IMR-90 (cell line): ENCODE results near the gene REPS2. TPM values are rescaled to one million over a fixed set of nuclear protein-coding genes. Genes with fewer than 3 reads are reported as not detected.

ENCODE experiments used
- ATAC-seq: fragments of 200-7000 bp; cut with Tn5 transposase; 2 replicates; pipeline ENCODE4 v1.9.1; 2020; ENCODE audit warnings: low read depth, mild to moderate bottlenecking, moderate library complexity
- BruUV-seq: library from RNA; stranded (reverse); fragments of 400-500 nt; replicated peaks from 2 replicates; lab custom pipeline; 2021; lab: Mats Ljungman, UMichigan
- CTCF ChIA-PET: fragments of 300-600 bp; formaldehyde crosslinking; extraction: SDS; loops from one replicate; lab custom pipeline; 2021; ENCODE audit warnings: antibody characterized with exemption; lab: Yijun Ruan, JAX
- POLR2A ChIA-PET: fragments of 300-600 bp; sonication (Branson Sonifier 250); formaldehyde crosslinking; loops from one replicate; lab custom pipeline; 2022; ENCODE audit warnings: antibody characterized with exemption; ENCODE audit not compliant: unreplicated experiment; lab: Charles Lee
- DNase-seq: peaks from one replicate; pipeline ENCODE4 v3.0.0; 2013
- H2AFZ ChIP-seq: replicated peaks from 2 replicates; pipeline ENCODE3; 2013; ENCODE audit warnings: low read length, mild to moderate bottlenecking; ENCODE audit not compliant: poor library complexity
- H2AK5ac ChIP-seq: 2 replicates; pipeline ENCODE4 v1.6.1; 2013; ENCODE audit warnings: low read depth, low read length, inconsistent platforms
- H2AK9ac ChIP-seq: replicated peaks from 2 replicates; pipeline ENCODE3; 2013; ENCODE audit warnings: mild to moderate bottlenecking, low read depth, low read length, moderate library complexity; ENCODE audit not compliant: poor library complexity
- H2BK120ac ChIP-seq: 2 replicates; pipeline ENCODE4 v1.6.1; 2013; ENCODE audit warnings: low read depth, low read length, inconsistent platforms
- H2BK15ac ChIP-seq: 3 replicates; pipeline ENCODE4 v1.6.1; 2013; ENCODE audit warnings: low read depth, low read length, inconsistent platforms
- H2BK20ac ChIP-seq: 2 replicates; pipeline ENCODE4 v1.6.1; 2013; ENCODE audit warnings: low read depth, mild to moderate bottlenecking, inconsistent platforms, low read length, moderate library complexity
- H2BK5ac ChIP-seq: 2 replicates; pipeline ENCODE4 v1.6.1; 2013; ENCODE audit warnings: mild to moderate bottlenecking, low read depth, low read length, inconsistent platforms; ENCODE audit not compliant: poor library complexity, severe bottlenecking
- H3K14ac ChIP-seq: replicated peaks from 2 replicates; pipeline ENCODE4 v1.6.1; 2013; ENCODE audit warnings: low read depth, low read length, inconsistent platforms
- H3K18ac ChIP-seq: 2 replicates; pipeline ENCODE4 v1.6.1; 2013; ENCODE audit warnings: low read depth, low read length, control low read depth
- H3K23ac ChIP-seq: 2 replicates; pipeline ENCODE4 v1.6.1; 2013; ENCODE audit warnings: low read depth, low read length, inconsistent platforms
- H3K27ac ChIP-seq: 2 replicates; pipeline ENCODE4 v1.5.1; 2013; ENCODE audit warnings: mild to moderate bottlenecking, control low read depth, low read length; ENCODE audit not compliant: insufficient read depth
- H3K27me3 ChIP-seq: 2 replicates; pipeline ENCODE4 v1.6.1; 2013; ENCODE audit warnings: low read length; ENCODE audit not compliant: control insufficient read depth, insufficient read depth
- H3K36me3 ChIP-seq: 2 replicates; pipeline ENCODE4 v1.6.1; 2013; ENCODE audit warnings: low read length, mixed read lengths; ENCODE audit not compliant: control insufficient read depth, insufficient read depth
- H3K4ac ChIP-seq: 2 replicates; pipeline ENCODE4 v1.6.1; 2013; ENCODE audit warnings: low read depth, low read length, inconsistent platforms
- H3K4me1 ChIP-seq: 2 replicates; pipeline ENCODE4 v1.6.1; 2013; ENCODE audit warnings: low read length, mixed read lengths; ENCODE audit not compliant: control insufficient read depth, insufficient read depth
- H3K4me2 ChIP-seq: 2 replicates; pipeline ENCODE4 v1.6.1; 2013; ENCODE audit warnings: low read depth, mild to moderate bottlenecking, control low read depth, low read length, moderate library complexity
- H3K4me3 ChIP-seq: 2 replicates; pipeline ENCODE4 v1.5.1; 2013; ENCODE audit warnings: low read depth, mild to moderate bottlenecking, control low read depth, low read length, moderate library complexity; ENCODE audit not compliant: insufficient read depth
- H3K56ac ChIP-seq: 2 replicates; pipeline ENCODE4 v1.6.1; 2013; ENCODE audit warnings: low read length, inconsistent platforms; ENCODE audit not compliant: insufficient read depth; ENCODE audit errors: extremely low read depth
- H3K79me1 ChIP-seq, 2 experiments: 2 replicates each; pipeline ENCODE4 v1.6.1; 2013; ENCODE audit warnings: low read length in 2 of 2, inconsistent platforms in 1 of 2, low read depth in 1 of 2
- H3K9ac ChIP-seq: 2 replicates; pipeline ENCODE4 v1.6.1; 2013; ENCODE audit warnings: low read depth, low read length, control low read depth
- H3K9me1 ChIP-seq: 2 replicates; pipeline ENCODE4 v1.6.1; 2013; ENCODE audit warnings: low read length, inconsistent platforms; ENCODE audit not compliant: insufficient read depth
- H3K9me3 ChIP-seq: 2 replicates; pipeline ENCODE4 v1.6.1; 2013; ENCODE audit warnings: low read length; ENCODE audit not compliant: control insufficient read depth, insufficient read depth
- H4K20me1 ChIP-seq: 2 replicates; pipeline ENCODE4 v1.6.1; 2013; ENCODE audit warnings: low read length, inconsistent platforms; ENCODE audit not compliant: insufficient read depth
- H4K5ac ChIP-seq: 2 replicates; pipeline ENCODE4 v1.6.1; 2013; ENCODE audit warnings: mild to moderate bottlenecking, low read depth, low read length, control low read depth
- H4K8ac ChIP-seq, 2 experiments: 2 replicates each; pipeline ENCODE4 v1.6.1; 2013; ENCODE audit warnings: low read depth in 2 of 2, low read length in 2 of 2, control low read depth in 1 of 2, inconsistent platforms in 1 of 2
- H4K91ac ChIP-seq: 2 replicates; pipeline ENCODE4 v1.6.1; 2013; ENCODE audit warnings: low read depth, low read length, inconsistent platforms; ENCODE audit not compliant: insufficient read depth
- BHLHE40 ChIP-seq: fragments of 150-350 bp; IDR thresholded peaks from 2 replicates; pipeline ENCODE4 v1.6.1; 2016; ENCODE audit warnings: mild to moderate bottlenecking, low read depth, low read length
- CEBPB ChIP-seq: IDR thresholded peaks from 2 replicates; pipeline ENCODE4 v1.6.1; 2012; ENCODE audit warnings: low read depth, low read length, improper control_type of control experiment
- CHD1 ChIP-seq: IDR thresholded peaks from 2 replicates; pipeline ENCODE4 v1.6.1; 2012; ENCODE audit warnings: low read depth, low read length, improper control_type of control experiment
- CTCF ChIP-seq: conservative IDR thresholded peaks from 2 replicates; pipeline ENCODE4 v1.5.1; 2012; ENCODE audit warnings: mild to moderate bottlenecking, low read depth, low read length, improper control_type of control experiment
- ELK1 ChIP-seq: fragments of 150-350 bp; IDR thresholded peaks from 2 replicates; pipeline ENCODE4 v1.6.1; 2016; ENCODE audit warnings: low read depth, mild to moderate bottlenecking, low read length, moderate library complexity, borderline replicate concordance
- FOS ChIP-seq: fragments of 150-350 bp; IDR thresholded peaks from 2 replicates; pipeline ENCODE4 v1.6.1; 2016; ENCODE audit warnings: low read depth, low read length
- MAFK ChIP-seq: IDR thresholded peaks from 2 replicates; pipeline ENCODE4 v1.6.1; 2012; ENCODE audit warnings: low read depth, low read length, improper control_type of control experiment
- MAZ ChIP-seq: IDR thresholded peaks from 2 replicates; pipeline ENCODE4 v1.6.1; 2012; ENCODE audit warnings: low read depth, mild to moderate bottlenecking, low read length, improper control_type of control experiment, moderate library complexity, borderline replicate concordance
- MXI1 ChIP-seq: IDR thresholded peaks from 2 replicates; pipeline ENCODE4 v1.6.1; 2012; ENCODE audit warnings: low read depth, mild to moderate bottlenecking, low read length, moderate library complexity, borderline replicate concordance
- NFE2L2 ChIP-seq: fragments of 150-350 bp; IDR thresholded peaks from 2 replicates; pipeline ENCODE4 v1.6.1; 2016; ENCODE audit warnings: low read depth, mild to moderate bottlenecking, low read length
- POLR2A ChIP-seq: IDR thresholded peaks from 2 replicates; pipeline ENCODE4 v1.6.1; 2012; ENCODE audit warnings: mild to moderate bottlenecking, low read depth, low read length
- RAD21 ChIP-seq: IDR thresholded peaks from 2 replicates; pipeline ENCODE4 v1.6.1; 2012; ENCODE audit warnings: low read length, improper control_type of control experiment
- RCOR1 ChIP-seq: IDR thresholded peaks from 2 replicates; pipeline ENCODE4 v1.6.1; 2012; ENCODE audit warnings: mild to moderate bottlenecking, low read length, improper control_type of control experiment; ENCODE audit not compliant: insufficient replicate concordance
- RFX5 ChIP-seq: IDR thresholded peaks from 2 replicates; pipeline ENCODE4 v1.8.0; 2012; ENCODE audit warnings: low read depth, mild to moderate bottlenecking, low read length, moderate library complexity
- SMC3 ChIP-seq: fragments of 150-350 bp; IDR thresholded peaks from 2 replicates; pipeline ENCODE4 v1.6.1; 2016; ENCODE audit warnings: low read depth, mild to moderate bottlenecking, antibody characterized with exemption, low read length, moderate library complexity
- USF2 ChIP-seq: fragments of 150-350 bp; IDR thresholded peaks from 2 replicates; pipeline ENCODE4 v1.6.1; 2017; ENCODE audit warnings: mild to moderate bottlenecking, antibody characterized with exemption, low read length, low read depth
- WGBS, 2 experiments: methylation state at CpG; one replicate each; pipeline versions ENCODE4 v1.1.5 to v1.1.7; 2013; ENCODE audit warnings: missing lambda C conversion rate in 2 of 2; ENCODE audit not compliant: insufficient read length in 1 of 2; ENCODE audit errors: extremely low coverage in 2 of 2; 5-methylcytosine and 5-hydroxymethylcytosine counted together
- dilution Hi-C: fragments of 300-500 bp; cut with HindIII; formaldehyde crosslinking; loops from one replicate; pipeline ENCODE4 v1.14.3; 2018; ENCODE audit warnings: low sequenced_read_pairs; ENCODE audit not compliant: unreplicated experiment
- in situ Hi-C: fragments of 300-500 bp; cut with MboI; formaldehyde crosslinking; loops from 3 replicates; pipeline ENCODE4 v1.14.3; 2019; ENCODE audit warnings: low sequenced_read_pairs, inconsistent platforms, mixed read lengths
- intact Hi-C: fragments of 100-400 bp; cut with micrococcal nuclease; formaldehyde crosslinking; loops from 2 replicates; pipeline ENCODE4 v1.10.0; 2022
- polyA plus RNA-seq, 3 experiments: library from polyadenylated mRNA; depleted of rRNA; stranded (reverse); fragments of >200 nt; gene quantifications; 2 replicates each; pipeline ENCODE4 v1.2.3, GENCODE V29; 2012; ENCODE audit warnings: low replicate concordance in 1 of 3
- total RNA-seq: library from RNA; depleted of rRNA; stranded (reverse); fragments of >200 nt; gene quantifications from 2 replicates; pipeline ENCODE4 v1.2.3, GENCODE V29; 2012

REPS2 gene
- total and polyA plus RNA-seq, 2 of the 4 experiments (the other 2 are of a cell fraction) = 0.02 to 0.18 TPM

- H4K5ac ChIP-seq = no peak overlapping the region
- no peak overlapping the region for H4K8ac ChIP-seq
- dilution Hi-C loops (no loop called here), in situ Hi-C loops (no loop called here), intact Hi-C loops (no loop called here)
- H3K27ac ChIP-seq = no peak overlapping the region
- H2BK5ac ChIP-seq = no peak overlapping the region
- no peaks in the 10 kb centered on the region for H3K79me1 ChIP-seq
- no peak for TF ChIP-seq RAD21
- TF ChIP-seq RCOR1 = no peak
- TF ChIP-seq FOS = no peak
- TF ChIP-seq MXI1 = no peak
- TF ChIP-seq MAZ = no peak
- TF ChIP-seq CTCF = no peak
- TF ChIP-seq SMC3 = no peak
- TF ChIP-seq NFE2L2 = no peak
- no peak for TF ChIP-seq CHD1
- no peak for TF ChIP-seq RFX5
- TF ChIP-seq POLR2A = no peak
- TF ChIP-seq USF2 = no peak
- no peak for TF ChIP-seq MAFK
- no peak for TF ChIP-seq CEBPB
- no peak for TF ChIP-seq ELK1
- no peak for TF ChIP-seq BHLHE40
- H4K91ac ChIP-seq = no peak overlapping the region
- DNase-seq (no peak), ATAC-seq (no peak)
- no peaks in the 10 kb centered on the region for H4K20me1 ChIP-seq
- H3K4me2 ChIP-seq = no peak overlapping the region
- no TSS peak for BruUV-seq
- H2BK20ac ChIP-seq = no peak overlapping the region
- ChIA-PET CTCF (no interaction called here), POLR2A (no interaction called here)
- H2AK5ac ChIP-seq = no peak overlapping the region
- H3K14ac ChIP-seq = no peak overlapping the region
- H3K23ac ChIP-seq = no peak overlapping the region
- H3K4me1 ChIP-seq = no peaks in the 10 kb centered on the region
- no CpG with 5 or more reads among the region's 4 CpGs for WGBS, 2 experiments
- no peak overlapping the region for H3K18ac ChIP-seq
- no peaks in the 10 kb centered on the region for H3K9me3 ChIP-seq
- no peak overlapping the region for H3K4me3 ChIP-seq
- no peak overlapping the region for H2BK15ac ChIP-seq
- no peak overlapping the region for H2AK9ac ChIP-seq
- no peak overlapping the region for H3K56ac ChIP-seq
- peaks cover 22% of the 10 kb centered on the region for H3K27me3 ChIP-seq
- H2AFZ ChIP-seq = no peak overlapping the region
- no peaks in the 10 kb centered on the region for H3K9me1 ChIP-seq
- H3K36me3 ChIP-seq = no peaks in the 10 kb centered on the region
- H3K9ac ChIP-seq = no peak overlapping the region
- no peak overlapping the region for H3K4ac ChIP-seq
- no peak overlapping the region for H2BK120ac ChIP-seq
These were observed 85.9 kb downstream of the REPS2 start for GRCh38 chrX:17032351-17032750.
